Neural progenitor cell (in vitro differentiated cells): Measurements from ENCODE around the gene MIOX.

ENCODE experiments used
- EZH2 ChIP-seq: fragments of 200-600 bp; sonication (generic); IDR thresholded peaks from 2 replicates; pipeline ENCODE4 v1.6.1; 2017; ENCODE audit warnings: antibody characterized with exemption, mild to moderate bottlenecking, moderate library complexity
- TF ChIP-seq, protein P1 (sequence below): fragments of 200-600 bp; sonication (generic); IDR thresholded peaks from 2 replicates; pipeline ENCODE4 v1.5.1; 2017; ENCODE audit warnings: antibody characterized with exemption, mild to moderate bottlenecking

DNA sequence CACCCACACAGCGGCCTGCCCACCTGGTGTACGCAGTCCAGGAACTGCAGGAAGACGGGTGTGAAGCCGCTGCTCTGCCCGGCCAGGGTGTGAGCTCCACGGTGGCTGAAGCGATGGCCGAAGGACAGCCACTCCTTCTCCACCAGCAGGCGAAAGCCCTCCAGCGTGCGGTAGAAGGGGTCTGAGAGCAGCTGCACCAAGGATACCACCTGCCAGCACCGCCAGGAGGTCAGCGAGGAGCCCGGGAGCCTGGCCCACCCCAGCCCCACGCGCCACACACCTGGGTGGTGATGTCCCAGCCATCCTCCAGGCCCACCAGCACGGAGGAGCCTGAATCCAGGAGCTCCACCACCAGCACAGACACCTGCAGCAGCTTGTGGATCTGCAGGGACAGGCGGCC, 31.5 kb upstream of the MIOX start:
- TF ChIP-seq, protein P1, sequence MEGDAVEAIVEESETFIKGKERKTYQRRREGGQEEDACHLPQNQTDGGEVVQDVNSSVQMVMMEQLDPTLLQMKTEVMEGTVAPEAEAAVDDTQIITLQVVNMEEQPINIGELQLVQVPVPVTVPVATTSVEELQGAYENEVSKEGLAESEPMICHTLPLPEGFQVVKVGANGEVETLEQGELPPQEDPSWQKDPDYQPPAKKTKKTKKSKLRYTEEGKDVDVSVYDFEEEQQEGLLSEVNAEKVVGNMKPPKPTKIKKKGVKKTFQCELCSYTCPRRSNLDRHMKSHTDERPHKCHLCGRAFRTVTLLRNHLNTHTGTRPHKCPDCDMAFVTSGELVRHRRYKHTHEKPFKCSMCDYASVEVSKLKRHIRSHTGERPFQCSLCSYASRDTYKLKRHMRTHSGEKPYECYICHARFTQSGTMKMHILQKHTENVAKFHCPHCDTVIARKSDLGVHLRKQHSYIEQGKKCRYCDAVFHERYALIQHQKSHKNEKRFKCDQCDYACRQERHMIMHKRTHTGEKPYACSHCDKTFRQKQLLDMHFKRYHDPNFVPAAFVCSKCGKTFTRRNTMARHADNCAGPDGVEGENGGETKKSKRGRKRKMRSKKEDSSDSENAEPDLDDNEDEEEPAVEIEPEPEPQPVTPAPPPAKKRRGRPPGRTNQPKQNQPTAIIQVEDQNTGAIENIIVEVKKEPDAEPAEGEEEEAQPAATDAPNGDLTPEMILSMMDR: no peak
- no peak for TF ChIP-seq EZH2
